Type B pancreatic cell (in vitro differentiated cells): ENCODE measurements around the gene HOXA5. TPM values are rescaled to one million over a fixed set of nuclear protein-coding genes. Genes with fewer than 3 reads are reported as not detected.

Source experiments
- DNase-seq: peaks from one replicate; pipeline ENCODE4 v3.0.0; 2021; ENCODE audit warnings: mixed read lengths; ENCODE audit not compliant: unreplicated experiment; ENCODE audit errors: extremely low spot score
- H3K27ac Mint-ChIP-seq: 2 replicates; pipeline ENCODE4 v1.8.0; 2021; ENCODE audit warnings: mild to moderate bottlenecking, mixed read lengths
- H3K27me3 Mint-ChIP-seq: 2 replicates; pipeline ENCODE4 v1.8.0; 2021; ENCODE audit warnings: mixed read lengths
- H3K36me3 Mint-ChIP-seq: 2 replicates; pipeline ENCODE4 v1.8.0; 2021; ENCODE audit warnings: mixed read lengths
- H3K4me1 Mint-ChIP-seq: one replicate; pipeline ENCODE4 v1.8.0; 2021; ENCODE audit warnings: mixed read lengths; ENCODE audit not compliant: unreplicated experiment
- H3K4me3 Mint-ChIP-seq: 2 replicates; pipeline ENCODE4 v1.8.0; 2021; ENCODE audit warnings: mild to moderate bottlenecking, mixed read lengths
- H3K9me3 Mint-ChIP-seq: 2 replicates; pipeline ENCODE4 v1.8.0; 2021; ENCODE audit warnings: mixed read lengths
- total RNA-seq: library from RNA; stranded (reverse); gene quantifications from 2 replicates; pipeline ENCODE4 v1.2.1, GENCODE V29; 2021; ENCODE audit warnings: low replicate concordance
- TF ChIP-seq, protein P1 (sequence below): fragments of 200-600 bp; sonication (generic); conservative IDR thresholded peaks from 2 replicates; pipeline ENCODE4 v1.5.0; 2021; ENCODE audit warnings: antibody characterized with exemption, mild to moderate bottlenecking

The HOXA5 gene
- total RNA-seq, 1 donor from 2014 or later = 77.7 TPM

DNA sequence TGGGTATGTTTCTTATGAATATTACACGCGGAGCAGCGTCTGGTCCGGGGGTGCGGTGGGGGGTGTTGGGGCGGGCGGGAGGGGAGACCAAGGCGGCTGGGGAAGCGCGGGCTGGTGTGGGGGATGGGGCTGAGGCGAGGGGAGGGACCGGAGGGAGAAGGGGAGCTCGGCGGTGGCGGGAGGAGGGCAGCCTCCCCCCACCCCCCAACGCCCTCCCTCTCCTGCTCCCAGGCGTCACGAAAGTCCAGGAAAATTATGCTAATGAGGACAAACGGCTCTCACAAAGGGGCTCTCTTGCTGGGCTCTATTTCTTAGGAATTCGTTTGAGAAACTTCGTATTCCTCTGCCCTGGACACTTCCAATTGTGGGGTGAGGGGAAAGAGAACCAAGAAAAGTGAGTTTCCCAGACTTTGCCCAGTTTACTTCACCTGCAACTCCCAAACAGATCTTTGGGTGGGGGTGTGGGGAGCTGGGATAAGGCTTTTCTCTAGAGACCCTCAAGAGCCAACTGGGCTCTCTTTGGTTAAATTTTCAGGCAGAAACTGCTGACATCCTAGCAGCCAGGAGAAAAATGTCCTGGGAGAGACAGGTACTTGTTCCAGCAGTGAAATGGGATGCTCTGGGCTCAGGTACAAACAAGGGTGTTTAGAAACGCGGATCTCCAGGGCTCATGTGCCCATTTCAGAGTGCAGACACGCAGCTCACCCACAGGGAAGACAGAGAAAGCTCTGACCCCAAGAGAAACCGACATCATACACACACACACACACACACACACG is 29.3 kb downstream of the HOXA5 start:
- Mint-ChIP-seq H3K4me3 (peak overlapping the region; percentile 91), H3K27ac (peak overlapping the region; percentile 99), H3K36me3 (peaks cover 61% of the 10 kb centered on the region), H3K9me3 (no peaks in the 10 kb centered on the region), H3K4me1 (peaks cover 26% of the 10 kb centered on the region), H3K27me3 (peaks cover 50% of the 10 kb centered on the region)
- TF ChIP-seq, protein P1, sequence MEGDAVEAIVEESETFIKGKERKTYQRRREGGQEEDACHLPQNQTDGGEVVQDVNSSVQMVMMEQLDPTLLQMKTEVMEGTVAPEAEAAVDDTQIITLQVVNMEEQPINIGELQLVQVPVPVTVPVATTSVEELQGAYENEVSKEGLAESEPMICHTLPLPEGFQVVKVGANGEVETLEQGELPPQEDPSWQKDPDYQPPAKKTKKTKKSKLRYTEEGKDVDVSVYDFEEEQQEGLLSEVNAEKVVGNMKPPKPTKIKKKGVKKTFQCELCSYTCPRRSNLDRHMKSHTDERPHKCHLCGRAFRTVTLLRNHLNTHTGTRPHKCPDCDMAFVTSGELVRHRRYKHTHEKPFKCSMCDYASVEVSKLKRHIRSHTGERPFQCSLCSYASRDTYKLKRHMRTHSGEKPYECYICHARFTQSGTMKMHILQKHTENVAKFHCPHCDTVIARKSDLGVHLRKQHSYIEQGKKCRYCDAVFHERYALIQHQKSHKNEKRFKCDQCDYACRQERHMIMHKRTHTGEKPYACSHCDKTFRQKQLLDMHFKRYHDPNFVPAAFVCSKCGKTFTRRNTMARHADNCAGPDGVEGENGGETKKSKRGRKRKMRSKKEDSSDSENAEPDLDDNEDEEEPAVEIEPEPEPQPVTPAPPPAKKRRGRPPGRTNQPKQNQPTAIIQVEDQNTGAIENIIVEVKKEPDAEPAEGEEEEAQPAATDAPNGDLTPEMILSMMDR = no peak
- DNase-seq = peak; percentile 85

DNA sequence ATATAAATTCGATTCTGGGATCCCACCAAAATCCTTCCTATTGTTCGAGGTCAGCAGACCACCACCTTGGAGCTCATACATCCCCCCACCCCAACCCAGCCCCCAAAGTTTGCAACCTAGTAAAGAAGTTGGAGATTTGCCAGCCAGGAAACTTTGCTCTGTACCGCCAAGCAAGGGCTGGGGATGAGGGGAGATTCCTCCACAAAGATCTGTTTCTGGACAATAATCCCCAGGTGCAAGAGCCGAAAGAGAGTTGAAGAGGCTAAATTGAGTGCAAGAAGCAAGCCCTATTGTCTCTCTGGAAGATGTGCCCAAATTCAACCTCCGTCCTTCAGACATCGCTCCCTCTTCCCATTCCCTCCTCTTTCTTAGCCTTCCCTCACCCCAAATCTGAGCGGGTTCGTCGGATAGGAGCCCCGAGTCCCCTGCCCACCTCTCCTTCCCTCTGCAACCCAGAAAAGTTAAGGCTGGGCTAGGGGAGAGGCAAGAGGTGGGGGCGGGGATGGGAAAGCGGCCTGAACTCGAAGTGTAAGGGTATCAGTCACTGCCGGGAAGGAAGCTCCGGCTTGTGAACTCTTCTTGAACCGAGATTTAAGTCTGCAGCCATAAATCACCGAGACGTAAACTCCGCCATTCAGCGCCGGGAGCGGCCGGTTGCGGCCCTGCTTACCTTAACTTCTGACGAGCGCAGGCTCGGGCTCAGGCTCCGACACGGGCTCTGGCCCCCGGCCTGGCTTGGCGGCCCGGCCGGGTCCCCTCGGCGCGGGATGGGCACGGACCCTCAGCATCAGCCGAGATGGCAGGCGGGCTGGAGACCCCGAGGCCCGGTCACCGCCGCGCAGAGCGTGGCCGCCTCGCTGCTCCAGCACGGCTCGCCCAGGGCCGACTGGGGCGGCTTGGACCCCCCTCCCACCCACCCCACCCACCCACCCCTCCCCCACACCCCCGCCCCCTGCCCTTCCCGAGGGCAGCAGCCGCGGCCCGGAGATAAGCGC is 30.2 kb downstream of the HOXA5 start:
- Mint-ChIP-seq H3K4me3 (peak overlapping the region; percentile 97), H3K4me1 (peaks cover 23% of the 10 kb centered on the region), H3K36me3 (peaks cover 54% of the 10 kb centered on the region), H3K9me3 (no peaks in the 10 kb centered on the region), H3K27me3 (peaks cover 55% of the 10 kb centered on the region), H3K27ac (peak overlapping the region; percentile 97)
- TF ChIP-seq, protein P1 = no peak
- peak; percentile 86 for DNase-seq

DNA sequence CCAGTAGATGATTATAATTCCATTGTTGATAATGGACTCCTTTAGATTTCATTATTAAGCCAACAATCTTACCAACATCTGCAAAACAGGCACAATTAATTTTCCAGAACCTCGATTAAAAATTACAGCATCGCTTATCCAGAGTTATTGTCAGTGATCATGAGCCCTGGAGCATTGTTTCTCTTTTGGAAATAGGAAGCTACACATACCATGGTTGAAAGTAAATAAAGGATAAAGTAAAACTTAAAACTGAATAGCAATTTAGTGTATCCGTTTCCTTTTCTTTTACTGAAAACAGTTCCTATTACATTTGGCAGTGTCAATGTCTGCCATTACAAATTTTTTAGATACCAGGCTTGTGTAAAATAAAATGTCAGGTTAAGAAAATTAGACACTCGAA is 31.1 kb downstream of the HOXA5 start:
- H3K27me3 Mint-ChIP-seq = peaks cover 56% of the 10 kb centered on the region
- peaks cover 27% of the 10 kb centered on the region for H3K4me1 Mint-ChIP-seq

DNA sequence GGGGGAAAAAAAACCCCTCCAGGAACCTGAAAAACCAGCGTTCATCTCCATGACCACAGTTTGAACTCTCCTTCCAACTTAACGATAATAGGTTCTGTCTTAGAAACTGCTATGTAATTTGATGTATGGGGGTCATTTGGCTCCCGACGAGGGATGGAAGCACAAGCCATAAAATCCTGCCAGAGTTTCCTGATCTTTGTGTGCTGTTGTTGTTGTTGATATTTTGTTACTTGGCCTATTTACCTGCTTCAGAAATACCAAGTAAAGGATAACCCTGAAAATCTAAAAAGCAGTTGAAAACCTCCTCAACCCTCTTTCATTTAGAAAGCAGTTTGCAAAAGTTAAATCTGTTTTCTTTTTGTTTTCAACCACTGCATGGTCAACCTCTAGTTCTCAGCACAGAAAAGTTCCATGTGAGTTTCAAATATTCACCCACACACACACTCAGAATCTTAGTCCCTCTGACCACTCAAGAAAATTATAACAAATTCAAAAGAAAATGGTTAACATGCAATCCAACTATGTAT is 31.7 kb downstream of the HOXA5 start:
- Mint-ChIP-seq H3K27ac (peak overlapping the region; percentile 97), H3K4me3 (peak overlapping the region; percentile 97), H3K4me1 (peaks cover 27% of the 10 kb centered on the region), H3K36me3 (peaks cover 53% of the 10 kb centered on the region), H3K9me3 (no peaks in the 10 kb centered on the region), H3K27me3 (peaks cover 56% of the 10 kb centered on the region)
- TF ChIP-seq, protein P1 = no peak
- no peak for DNase-seq

More for the DNA sequence above, 31.1 kb downstream of the HOXA5 start:
- TF ChIP-seq, protein P1 = no peak
- no peak for DNase-seq
- Mint-ChIP-seq H3K4me3 (peak overlapping the region; percentile 97), H3K27ac (peak overlapping the region; percentile 97), H3K36me3 (peaks cover 53% of the 10 kb centered on the region), H3K9me3 (no peaks in the 10 kb centered on the region)

DNA sequence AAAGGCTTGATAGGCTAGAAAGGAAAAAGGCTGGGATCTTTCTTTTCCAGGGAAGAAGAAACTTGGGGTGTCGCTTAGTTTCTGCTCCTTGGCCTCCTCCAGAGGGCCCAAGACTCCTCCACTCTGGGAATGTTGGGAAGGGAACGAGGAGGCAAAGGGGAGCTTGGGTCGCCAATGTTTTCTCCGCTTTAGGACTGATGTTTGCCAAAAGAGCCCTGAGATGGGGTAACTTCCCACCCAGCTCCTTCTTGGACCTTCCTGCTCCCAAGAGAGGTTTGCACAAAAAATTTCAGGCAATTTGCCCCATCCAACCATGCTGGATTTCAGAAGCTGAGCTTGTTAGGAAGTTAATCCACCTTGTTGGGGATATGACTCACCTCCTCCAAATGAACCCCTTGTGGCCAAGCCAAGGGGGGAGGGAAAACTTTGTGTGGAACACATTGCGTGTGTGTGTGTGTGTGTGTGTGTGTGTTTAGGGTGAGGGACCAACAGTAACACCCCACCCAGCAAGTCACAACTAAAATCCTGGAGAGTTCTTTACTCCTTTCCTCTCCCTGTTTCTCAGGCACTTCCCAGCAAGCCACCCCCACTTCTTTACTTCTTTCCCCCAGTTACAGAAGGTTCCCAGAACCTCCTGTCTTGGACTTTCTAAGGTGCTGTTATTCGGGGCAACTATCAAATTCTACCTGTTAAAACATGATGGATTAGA is 32.3 kb downstream of the HOXA5 start:
- Mint-ChIP-seq H3K27me3 (peaks cover 55% of the 10 kb centered on the region), H3K4me3 (peak overlapping the region; percentile 97), H3K4me1 (peaks cover 28% of the 10 kb centered on the region), H3K36me3 (peaks cover 48% of the 10 kb centered on the region), H3K27ac (peak overlapping the region; percentile 97), H3K9me3 (no peaks in the 10 kb centered on the region)
- DNase-seq = no peak
- TF ChIP-seq, protein P1 = no peak
